ENCODE results near the gene CEP70. TPM values are rescaled to one million over a fixed set of nuclear protein-coding genes. Genes with fewer than 3 reads are reported as not detected.

Gene CEP70
- total RNA-seq, 1 donor from 2014 or later = 6.5 TPM

DNA sequence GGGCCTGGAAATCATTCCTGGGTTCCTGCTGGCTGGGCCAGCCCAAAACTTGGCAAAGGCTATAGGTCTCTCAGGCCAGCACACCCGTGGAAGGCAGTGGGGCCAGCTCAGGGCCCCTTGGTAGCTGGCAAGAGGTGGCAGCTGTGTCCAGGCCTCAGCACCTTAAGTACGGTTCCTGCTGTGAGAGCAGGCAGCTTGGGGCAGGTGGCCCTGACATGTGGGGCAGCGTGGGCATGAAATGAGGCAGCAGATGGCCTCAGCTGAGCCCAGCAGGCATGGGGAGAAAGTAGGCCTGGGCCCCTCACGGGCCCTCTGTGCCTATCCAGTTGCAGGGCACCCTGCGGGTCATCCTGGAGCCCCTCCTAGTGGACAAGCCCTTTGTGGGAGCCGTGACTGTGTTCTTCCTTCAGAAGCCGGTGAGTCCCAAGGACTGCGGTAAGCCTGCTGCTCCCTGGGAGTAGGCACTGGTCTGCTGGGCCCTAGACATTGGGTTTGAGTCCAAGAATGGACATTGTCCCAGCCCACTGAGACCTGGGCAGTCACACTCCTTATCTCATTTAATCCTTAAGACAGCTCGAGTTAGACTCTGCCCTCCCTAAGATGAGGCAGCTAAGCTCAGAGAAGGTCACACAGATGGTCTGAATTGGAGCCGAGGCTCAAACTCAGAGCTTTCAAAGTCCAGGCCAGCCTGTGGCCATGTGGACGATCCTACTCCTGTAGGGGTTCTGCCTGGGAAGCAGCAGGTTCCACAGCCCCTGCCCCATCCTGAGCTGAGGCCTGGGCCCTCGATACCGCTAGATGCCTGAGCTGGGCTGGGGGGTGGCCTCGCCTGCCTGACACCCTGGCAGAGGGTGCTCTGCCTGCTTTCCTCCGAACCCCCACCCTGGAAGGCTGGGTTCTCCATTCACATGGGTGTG lies 134.2 kb downstream of the CEP70 start:
- Histone ChIP-seq H3K36me3 (ENCODE audit: insufficient read depth, low read length) (no peaks in the 10 kb centered on the region), H2AFZ (ENCODE audit: low read depth, low read length) (no peak overlapping the region), H3K4me1 (ENCODE audit: insufficient read depth, low read length) (no peaks in the 10 kb centered on the region), H3K27me3 (ENCODE audit: insufficient read depth, low read length) (no peaks in the 10 kb centered on the region), H3K9me3 (ENCODE audit: insufficient read depth, low read depth, low read length) (no peaks in the 10 kb centered on the region), H3K4me3 (ENCODE audit: insufficient read depth, low read depth, low read length) (no peak overlapping the region), H3K4me2 (ENCODE audit: low read length) (no peak overlapping the region), H3K79me2 (ENCODE audit: insufficient read depth, low read length) (no peaks in the 10 kb centered on the region), H4K20me1 (ENCODE audit: insufficient read depth, low read length) (no peaks in the 10 kb centered on the region), H3K9ac (ENCODE audit: low read length) (no peak overlapping the region), H3K27ac (ENCODE audit: low read depth, low read length) (no peak overlapping the region)
- Mint-ChIP-seq H3K9me3 (ENCODE audit: unreplicated experiment) (no peaks in the 10 kb centered on the region), H3K36me3 (ENCODE audit: low read depth, unreplicated experiment) (peaks cover 18% of the 10 kb centered on the region), H3K4me3 (ENCODE audit: unreplicated experiment) (no peak overlapping the region), H3K4me1 (ENCODE audit: low read depth, unreplicated experiment) (no peaks in the 10 kb centered on the region), H3K27me3 (ENCODE audit: low read depth, unreplicated experiment) (peaks cover 8% of the 10 kb centered on the region), H3K27ac (ENCODE audit: unreplicated experiment) (no peak overlapping the region)
- no peak for FAIRE-seq
- no peak for DNase-seq (ENCODE audit: low read depth)
- TF ChIP-seq, protein P1, sequence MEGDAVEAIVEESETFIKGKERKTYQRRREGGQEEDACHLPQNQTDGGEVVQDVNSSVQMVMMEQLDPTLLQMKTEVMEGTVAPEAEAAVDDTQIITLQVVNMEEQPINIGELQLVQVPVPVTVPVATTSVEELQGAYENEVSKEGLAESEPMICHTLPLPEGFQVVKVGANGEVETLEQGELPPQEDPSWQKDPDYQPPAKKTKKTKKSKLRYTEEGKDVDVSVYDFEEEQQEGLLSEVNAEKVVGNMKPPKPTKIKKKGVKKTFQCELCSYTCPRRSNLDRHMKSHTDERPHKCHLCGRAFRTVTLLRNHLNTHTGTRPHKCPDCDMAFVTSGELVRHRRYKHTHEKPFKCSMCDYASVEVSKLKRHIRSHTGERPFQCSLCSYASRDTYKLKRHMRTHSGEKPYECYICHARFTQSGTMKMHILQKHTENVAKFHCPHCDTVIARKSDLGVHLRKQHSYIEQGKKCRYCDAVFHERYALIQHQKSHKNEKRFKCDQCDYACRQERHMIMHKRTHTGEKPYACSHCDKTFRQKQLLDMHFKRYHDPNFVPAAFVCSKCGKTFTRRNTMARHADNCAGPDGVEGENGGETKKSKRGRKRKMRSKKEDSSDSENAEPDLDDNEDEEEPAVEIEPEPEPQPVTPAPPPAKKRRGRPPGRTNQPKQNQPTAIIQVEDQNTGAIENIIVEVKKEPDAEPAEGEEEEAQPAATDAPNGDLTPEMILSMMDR (IDR thresholded peaks at IDR 0.05; ENCODE audit: insufficient read depth, low read depth, low read length) = no peak
- TF ChIP-seq EZH2 (IDR thresholded peaks at IDR 0.05; ENCODE audit: insufficient read depth, low read length) = no peak

DNA sequence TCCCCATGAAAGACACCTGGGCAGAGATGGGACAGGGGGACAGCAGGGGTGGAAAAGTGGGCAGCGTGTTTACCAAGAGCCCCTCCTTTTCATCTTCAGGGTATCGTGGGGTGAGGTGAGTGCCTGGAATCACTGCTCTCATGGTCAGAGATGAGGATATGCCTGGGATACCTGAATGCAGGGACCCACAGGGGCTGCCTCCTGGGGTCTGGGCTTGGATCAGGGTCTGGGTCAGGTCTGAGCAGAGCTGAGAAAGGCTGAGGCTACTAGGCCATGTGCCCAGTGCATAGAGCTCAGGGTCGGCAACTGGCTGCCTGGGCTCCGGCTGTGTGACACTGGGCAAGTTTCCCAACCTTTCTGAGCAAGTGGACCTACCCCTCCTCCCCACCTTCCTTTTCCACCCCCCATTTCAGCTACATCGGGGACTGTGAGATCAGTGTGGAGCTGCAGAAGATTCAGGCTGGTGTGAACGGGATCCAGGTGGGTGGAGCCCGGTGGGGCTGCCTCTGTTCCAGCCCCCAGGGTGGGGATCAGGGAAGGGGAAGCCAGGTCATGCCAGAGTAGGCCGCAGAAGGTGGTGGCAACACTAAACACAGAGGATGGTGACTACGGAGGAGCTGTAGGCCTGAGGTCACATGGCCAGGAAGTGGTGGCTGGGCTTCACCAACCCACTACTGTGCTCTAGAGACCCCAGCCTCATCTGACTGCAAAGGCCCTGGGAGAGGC lies 135.1 kb downstream of the CEP70 start:
- H3K4me1 Mint-ChIP-seq (ENCODE audit: low read depth, unreplicated experiment) = peaks cover 4% of the 10 kb centered on the region
- FAIRE-seq (no peak), DNase-seq (ENCODE audit: low read depth) (no peak)
- H3K9me3 Mint-ChIP-seq (ENCODE audit: unreplicated experiment) = no peaks in the 10 kb centered on the region
- Histone ChIP-seq H3K9ac (ENCODE audit: low read length) (no peak overlapping the region), H3K4me3 (ENCODE audit: insufficient read depth, low read depth, low read length) (no peak overlapping the region), H4K20me1 (ENCODE audit: insufficient read depth, low read length) (no peaks in the 10 kb centered on the region), H3K27ac (ENCODE audit: low read depth, low read length) (no peak overlapping the region), H3K4me2 (ENCODE audit: low read length) (no peak overlapping the region), H3K9me3 (ENCODE audit: insufficient read depth, low read depth, low read length) (no peaks in the 10 kb centered on the region), H3K27me3 (ENCODE audit: insufficient read depth, low read length) (no peaks in the 10 kb centered on the region), H3K79me2 (ENCODE audit: insufficient read depth, low read length) (no peaks in the 10 kb centered on the region), H3K36me3 (ENCODE audit: insufficient read depth, low read length) (no peaks in the 10 kb centered on the region), H2AFZ (ENCODE audit: low read depth, low read length) (no peak overlapping the region), H3K4me1 (ENCODE audit: insufficient read depth, low read length) (no peaks in the 10 kb centered on the region)
- peaks cover 18% of the 10 kb centered on the region for H3K36me3 Mint-ChIP-seq (ENCODE audit: low read depth, unreplicated experiment)
- TF ChIP-seq, protein P1 (IDR thresholded peaks at IDR 0.05; ENCODE audit: insufficient read depth, low read depth, low read length) = no peak
- TF ChIP-seq EZH2 (IDR thresholded peaks at IDR 0.05; ENCODE audit: insufficient read depth, low read length) = no peak
- peaks cover 8% of the 10 kb centered on the region for H3K27me3 Mint-ChIP-seq (ENCODE audit: low read depth, unreplicated experiment)
- no peak overlapping the region for H3K27ac Mint-ChIP-seq (ENCODE audit: unreplicated experiment)
- H3K4me3 Mint-ChIP-seq (ENCODE audit: unreplicated experiment) = no peak overlapping the region
